Stimulated activated CD8-positive, alpha-beta memory T cell treated with anti-CD3 and anti-CD28 coated beads, Interleukin-7, amount 100 ng/mL, for 48 hours (primary cell): Measurements from ENCODE around the gene MAP4K5.

Experiments
- DNase-seq, 2 donors: peaks; one replicate each; pipeline ENCODE4 v3.0.0-alpha.2; 2020; ENCODE audit warnings: low read depth in 1 of 2; ENCODE audit errors: extremely low read depth in 1 of 2

Gene MAP4K5

DNA sequence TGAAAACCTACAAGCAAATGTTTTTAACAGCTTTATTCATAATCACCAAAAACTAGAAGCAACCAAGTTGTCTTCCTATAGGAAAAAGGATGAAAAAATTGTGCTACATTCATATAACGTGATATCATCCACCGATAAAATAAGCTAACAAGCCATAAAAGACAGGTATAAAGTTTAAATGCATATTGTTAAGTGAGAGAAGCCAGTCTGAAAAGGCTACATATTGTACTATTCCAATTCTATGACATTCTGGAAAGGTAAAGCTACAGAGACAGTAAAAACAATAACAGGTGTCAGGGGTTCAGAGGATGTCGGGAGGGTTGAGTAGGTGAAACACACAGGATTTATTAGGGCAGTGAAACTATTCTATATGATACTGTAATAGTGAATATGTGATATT is 158.4 kb downstream of the MAP4K5 start:
- DNase-seq = no peak

GRCh38 chr14:50371546-50371945 is 160.8 kb downstream of the MAP4K5 start:
- DNase-seq = no peak
